Measurements from ENCODE around the gene ALDH2. TPM values are rescaled to one million over a fixed set of nuclear protein-coding genes. Genes with fewer than 3 reads are reported as not detected.

ALDH2 gene
- total RNA-seq, 3 donors from 2014 or later: 293 to 382 (median 304) TPM

GRCh38 chr12:111842556-111843396 is 76.0 kb downstream of the ALDH2 start:
- intact Hi-C loops (cut with DNase I, micrococcal nuclease): no loop called here
- H3K4me3 ChIP-seq: peak overlapping the region; percentile 95
- DNase-seq (peak; percentile 72 to 80 (median 75)), ATAC-seq (peak; percentile 76)
- H3K9me3 ChIP-seq: no peaks in the 10 kb centered on the region
- no peaks in the 10 kb centered on the region for H3K36me3 ChIP-seq (ENCODE audit: low read depth)
- TF ChIP-seq CTCF (IDR thresholded peaks at IDR 0.05): no peak
- peaks cover 36% of the 10 kb centered on the region for H3K4me1 ChIP-seq (ENCODE audit: low read depth)

- Histone ChIP-seq H3K36me3 (ENCODE audit: low read depth) (no peaks in the 10 kb centered on the region), H3K4me1 (ENCODE audit: low read depth) (peaks cover 31% of the 10 kb centered on the region), H3K9me3 (peaks cover 6% of the 10 kb centered on the region), H3K4me3 (no peak overlapping the region)
- TF ChIP-seq CTCF (IDR thresholded peaks at IDR 0.05): no peak
- intact Hi-C loops (cut with DNase I, micrococcal nuclease): no loop called here
- ATAC-seq: no peak
- no peak for DNase-seq
Observed at GRCh38 chr12:111846016-111846415, 79.3 kb downstream of the ALDH2 start.

GRCh38 chr12:111850526-111850925 is 83.8 kb downstream of the ALDH2 start:
- Histone ChIP-seq H3K36me3 (ENCODE audit: low read depth) (no peaks in the 10 kb centered on the region), H3K9me3 (peaks cover 6% of the 10 kb centered on the region), H3K4me3 (no peak overlapping the region), H3K4me1 (ENCODE audit: low read depth) (peaks cover 17% of the 10 kb centered on the region)
- ATAC-seq (peak; percentile 97), DNase-seq (peak in 1 of 3 donors; percentile 51)
- intact Hi-C loops (cut with DNase I, micrococcal nuclease): no loop called here
- TF ChIP-seq CTCF (IDR thresholded peaks at IDR 0.05): no peak

- DNase-seq (no peak), ATAC-seq (no peak)
- Histone ChIP-seq H3K4me3 (no peak overlapping the region), H3K36me3 (ENCODE audit: low read depth) (no peaks in the 10 kb centered on the region), H3K9me3 (no peaks in the 10 kb centered on the region), H3K4me1 (ENCODE audit: low read depth) (no peaks in the 10 kb centered on the region)
- intact Hi-C loops (cut with DNase I, micrococcal nuclease): no loop called here
- no peak for TF ChIP-seq CTCF (IDR thresholded peaks at IDR 0.05)
Observed at GRCh38 chr12:111858186-111858585, 91.5 kb downstream of the ALDH2 start.

GRCh38 chr12:111858778-111859177 is 92.0 kb downstream of the ALDH2 start:
- no peak for TF ChIP-seq CTCF (IDR thresholded peaks at IDR 0.05)
- DNase-seq (no peak), ATAC-seq (no peak)
- H3K36me3 ChIP-seq (ENCODE audit: low read depth): no peaks in the 10 kb centered on the region
- H3K4me1 ChIP-seq (ENCODE audit: low read depth): no peaks in the 10 kb centered on the region
- intact Hi-C loops (cut with DNase I, micrococcal nuclease): no loop called here
- H3K4me3 ChIP-seq: no peak overlapping the region
- no peaks in the 10 kb centered on the region for H3K9me3 ChIP-seq
